D721Med (cell line): Measurements from ENCODE around the gene HIRIP3.

ENCODE experiments used
- DNase-seq: peaks from one replicate; pipeline ENCODE4 v3.0.0; 2011; ENCODE audit warnings: low spot score; ENCODE audit not compliant: insufficient read length
- FAIRE-seq: peaks from 2 replicates; lab custom pipeline; 2011; peaks lifted over from hg19 to GRCh38; lab: Jason Lieb, UNC
- TF ChIP-seq, protein P1 (sequence below): IDR thresholded peaks from 2 replicates; pipeline ENCODE4 v1.5.1; 2012; ENCODE audit warnings: mild to moderate bottlenecking, control low read depth; ENCODE audit not compliant: insufficient read depth; ENCODE audit errors: missing control alignments

HIRIP3 gene

DNA sequence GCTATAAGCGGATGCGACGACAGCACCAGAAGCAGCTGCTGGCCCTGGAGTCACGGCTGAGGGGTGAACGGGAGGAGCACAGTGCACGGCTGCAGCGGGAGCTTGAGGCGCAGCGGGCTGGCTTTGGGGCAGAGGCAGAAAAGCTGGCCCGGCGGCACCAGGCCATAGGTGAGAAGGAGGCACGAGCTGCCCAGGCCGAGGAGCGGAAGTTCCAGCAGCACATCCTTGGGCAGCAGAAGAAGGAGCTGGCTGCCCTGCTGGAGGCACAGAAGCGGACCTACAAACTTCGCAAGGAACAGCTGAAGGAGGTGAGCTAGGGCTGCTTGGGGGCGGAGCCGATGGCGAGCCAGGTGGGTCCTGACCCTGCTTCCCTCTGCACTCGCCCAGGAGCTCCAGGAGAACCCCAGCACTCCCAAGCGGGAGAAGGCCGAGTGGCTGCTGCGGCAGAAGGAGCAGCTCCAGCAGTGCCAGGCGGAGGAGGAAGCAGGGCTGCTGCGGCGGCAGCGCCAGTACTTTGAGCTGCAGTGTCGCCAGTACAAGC, 10.1 kb downstream of the HIRIP3 start:
- no peak for DNase-seq
- TF ChIP-seq, protein P1, sequence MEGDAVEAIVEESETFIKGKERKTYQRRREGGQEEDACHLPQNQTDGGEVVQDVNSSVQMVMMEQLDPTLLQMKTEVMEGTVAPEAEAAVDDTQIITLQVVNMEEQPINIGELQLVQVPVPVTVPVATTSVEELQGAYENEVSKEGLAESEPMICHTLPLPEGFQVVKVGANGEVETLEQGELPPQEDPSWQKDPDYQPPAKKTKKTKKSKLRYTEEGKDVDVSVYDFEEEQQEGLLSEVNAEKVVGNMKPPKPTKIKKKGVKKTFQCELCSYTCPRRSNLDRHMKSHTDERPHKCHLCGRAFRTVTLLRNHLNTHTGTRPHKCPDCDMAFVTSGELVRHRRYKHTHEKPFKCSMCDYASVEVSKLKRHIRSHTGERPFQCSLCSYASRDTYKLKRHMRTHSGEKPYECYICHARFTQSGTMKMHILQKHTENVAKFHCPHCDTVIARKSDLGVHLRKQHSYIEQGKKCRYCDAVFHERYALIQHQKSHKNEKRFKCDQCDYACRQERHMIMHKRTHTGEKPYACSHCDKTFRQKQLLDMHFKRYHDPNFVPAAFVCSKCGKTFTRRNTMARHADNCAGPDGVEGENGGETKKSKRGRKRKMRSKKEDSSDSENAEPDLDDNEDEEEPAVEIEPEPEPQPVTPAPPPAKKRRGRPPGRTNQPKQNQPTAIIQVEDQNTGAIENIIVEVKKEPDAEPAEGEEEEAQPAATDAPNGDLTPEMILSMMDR: no peak
- no peak for FAIRE-seq

DNA sequence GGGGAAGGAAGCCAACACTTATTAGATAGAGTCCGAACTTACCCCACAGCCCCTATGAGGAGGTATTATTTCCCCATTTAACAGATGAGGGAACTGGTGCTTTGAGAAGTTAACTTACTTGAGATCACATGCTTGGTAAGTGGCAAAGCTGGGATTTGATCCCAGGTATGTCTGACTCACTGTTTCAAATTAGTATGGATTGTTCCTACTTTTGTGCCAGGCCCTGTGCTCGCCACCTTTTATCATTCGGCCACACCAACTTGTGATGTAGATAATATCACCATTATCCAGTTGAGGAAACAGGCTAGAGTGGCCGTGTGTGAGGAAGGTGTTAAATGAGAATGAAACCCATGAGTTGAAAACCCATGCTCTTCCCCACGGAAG, 10.7 kb downstream of the HIRIP3 start:
- TF ChIP-seq, protein P1: no peak
- DNase-seq (no peak), FAIRE-seq (no peak)

DNA sequence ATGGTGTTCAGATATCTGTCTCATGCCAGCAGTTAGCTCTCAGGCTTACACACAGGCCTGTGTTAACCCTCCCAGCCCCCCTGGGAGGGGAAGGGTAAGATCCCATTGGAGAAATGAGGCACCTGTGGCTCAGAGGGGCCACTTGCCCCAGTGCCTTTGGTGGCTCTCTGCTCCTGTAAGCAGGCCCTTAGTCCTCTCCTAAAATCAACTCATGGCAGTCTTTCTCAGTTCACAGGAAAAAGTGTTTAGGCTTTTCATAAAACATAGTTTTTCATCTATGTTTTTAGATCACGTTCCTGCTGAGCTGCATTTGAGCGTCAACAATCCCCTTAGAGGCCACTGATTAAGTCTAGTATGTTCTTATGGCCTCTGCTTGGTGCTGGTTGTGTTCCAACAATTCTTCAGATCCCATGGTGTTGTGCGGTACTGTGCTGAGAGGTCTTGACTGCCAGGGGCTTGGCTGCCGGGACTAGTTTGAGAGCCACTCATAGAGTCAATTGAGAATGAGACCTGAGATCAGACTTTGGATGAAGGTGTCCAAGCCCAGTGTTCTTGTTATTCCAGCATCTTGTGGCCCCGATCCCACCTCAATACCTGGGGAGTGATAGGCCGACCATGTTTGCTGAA, 11.2 kb downstream of the HIRIP3 start:
- TF ChIP-seq, protein P1: no peak
- FAIRE-seq (no peak), DNase-seq (no peak)

DNA sequence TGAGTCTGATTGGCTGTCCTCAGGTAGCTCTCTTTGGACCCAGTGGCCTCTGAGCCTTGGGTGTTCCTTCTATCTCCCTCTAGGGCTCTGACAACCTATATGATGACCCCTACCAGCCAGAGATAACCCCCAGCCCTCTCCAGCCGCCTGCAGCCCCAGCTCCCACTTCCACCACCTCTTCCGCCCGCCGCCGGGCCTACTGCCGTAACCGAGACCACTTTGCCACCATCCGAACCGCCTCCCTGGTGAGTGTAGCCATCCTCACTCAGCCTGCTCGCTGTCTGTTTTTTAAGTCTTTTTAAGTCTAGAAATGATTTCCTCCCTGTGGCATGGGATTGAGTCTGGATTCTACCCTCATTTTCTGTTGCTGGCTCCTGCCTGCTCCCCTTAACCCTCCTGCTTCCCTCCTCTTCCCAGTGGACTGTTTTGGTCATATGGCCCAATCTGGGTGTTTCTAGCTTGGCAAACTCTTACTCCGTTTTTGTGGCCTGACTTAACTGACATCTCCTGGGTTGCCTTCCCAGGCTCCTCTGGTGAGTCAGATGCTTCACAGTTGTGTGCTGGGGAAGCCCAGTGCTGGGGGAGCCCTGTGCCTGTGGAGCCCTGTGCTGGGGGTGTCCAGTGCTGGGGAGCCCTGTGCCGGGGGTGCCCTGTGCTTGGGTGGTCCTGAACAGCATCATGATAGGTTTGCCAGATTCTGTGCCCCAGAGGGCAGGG, 11.8 kb downstream of the HIRIP3 start:
- DNase-seq (no peak), FAIRE-seq (no peak)
- TF ChIP-seq, protein P1: no peak

DNA sequence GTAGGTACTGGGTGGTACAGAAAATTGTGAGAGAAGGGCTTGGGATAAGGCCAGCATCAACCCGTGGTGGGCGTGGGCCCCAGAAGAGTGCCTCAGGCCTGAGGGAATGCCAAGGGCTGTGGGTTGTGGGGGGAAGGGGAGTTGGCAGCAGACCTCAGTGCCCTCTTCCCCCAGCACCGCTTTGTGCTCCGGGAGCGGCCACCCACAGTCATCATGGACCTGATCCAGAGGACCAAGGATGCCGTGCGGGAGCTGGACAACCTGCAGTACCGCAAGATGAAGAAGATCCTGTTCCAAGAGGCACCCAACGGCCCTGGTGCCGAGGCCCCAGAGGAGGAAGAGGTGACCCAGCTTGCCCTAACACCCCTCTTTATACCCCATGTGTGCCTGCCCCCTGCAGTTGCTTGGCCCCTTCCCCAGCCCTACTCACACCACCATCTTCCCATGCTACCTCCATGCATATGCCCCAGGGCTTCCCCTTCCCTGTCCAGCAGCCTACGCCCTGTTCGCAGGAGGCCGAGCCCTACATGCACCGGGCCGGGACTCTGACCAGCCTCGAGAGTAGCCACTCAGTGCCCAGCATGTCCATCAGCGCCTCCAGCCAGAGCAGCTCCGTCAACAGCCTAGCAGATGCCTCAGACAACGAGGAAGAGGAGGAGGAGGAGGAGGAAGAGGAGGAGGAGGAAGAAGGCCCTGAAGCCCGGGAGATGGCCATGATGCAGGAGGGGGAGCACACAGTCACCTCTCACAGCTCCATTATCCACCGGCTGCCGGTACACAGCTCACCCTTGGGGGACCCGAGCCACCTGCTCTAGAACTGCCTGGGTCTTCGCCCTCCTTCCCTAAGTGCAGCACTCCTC, 12.6 kb downstream of the HIRIP3 start:
- DNase-seq (no peak), FAIRE-seq (no peak)
- TF ChIP-seq, protein P1: no peak

DNA sequence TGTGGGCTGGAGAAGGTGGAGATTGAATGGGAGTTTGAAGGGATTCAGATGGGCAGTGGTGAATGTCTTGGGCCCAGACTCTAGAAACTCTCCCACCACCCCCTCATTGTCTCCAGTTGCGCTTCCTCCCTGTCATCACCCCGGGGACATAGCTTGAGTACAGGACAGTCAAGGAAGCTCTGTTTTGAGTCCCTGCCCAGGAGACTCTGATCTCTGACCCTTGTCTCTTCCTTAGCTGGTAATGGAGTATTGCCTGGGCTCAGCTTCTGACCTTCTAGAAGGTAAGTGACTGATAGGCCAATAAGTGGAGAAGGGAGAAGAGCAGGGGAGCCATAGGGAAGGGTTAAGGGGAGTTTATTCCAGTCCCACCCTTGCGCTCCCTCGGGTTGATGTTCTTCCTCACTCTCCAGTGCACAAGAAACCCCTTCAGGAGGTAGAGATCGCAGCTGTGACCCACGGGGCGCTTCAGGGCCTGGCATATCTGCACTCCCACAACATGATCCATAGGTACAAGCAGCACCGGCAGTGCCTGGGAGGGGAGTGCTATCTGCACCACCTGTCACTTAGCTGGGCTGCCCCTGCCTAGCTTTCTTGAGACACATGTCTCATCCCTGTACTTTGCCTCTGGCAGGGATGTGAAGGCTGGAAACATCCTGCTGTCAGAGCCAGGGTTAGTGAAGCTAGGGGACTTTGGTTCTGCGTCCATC, 16.7 kb downstream of the HIRIP3 start:
- no peak for FAIRE-seq
- no peak for DNase-seq
- TF ChIP-seq, protein P1: no peak
